ENCODE measurements around the gene GNAI1.

Gene GNAI1

GRCh38 chr7:80159802-80160201 lies 25.2 kb downstream of the GNAI1 start:
- DNase-seq (ENCODE audit: low read depth in 2 of 2), result no peak

- no peak for DNase-seq (ENCODE audit: low read depth in 2 of 2)
Observed at GRCh38 chr7:80161466-80161865, 26.8 kb downstream of the GNAI1 start.

- DNase-seq (ENCODE audit: low read depth in 2 of 2), result no peak
Observed at GRCh38 chr7:80165177-80165576, 30.5 kb downstream of the GNAI1 start.

GRCh38 chr7:80170445-80170844 lies 35.8 kb downstream of the GNAI1 start:
- no peak for DNase-seq (ENCODE audit: low read depth in 2 of 2)

- no peak for DNase-seq (ENCODE audit: low read depth in 2 of 2)
Observed at GRCh38 chr7:80172387-80172786, 37.8 kb downstream of the GNAI1 start.

DNA sequence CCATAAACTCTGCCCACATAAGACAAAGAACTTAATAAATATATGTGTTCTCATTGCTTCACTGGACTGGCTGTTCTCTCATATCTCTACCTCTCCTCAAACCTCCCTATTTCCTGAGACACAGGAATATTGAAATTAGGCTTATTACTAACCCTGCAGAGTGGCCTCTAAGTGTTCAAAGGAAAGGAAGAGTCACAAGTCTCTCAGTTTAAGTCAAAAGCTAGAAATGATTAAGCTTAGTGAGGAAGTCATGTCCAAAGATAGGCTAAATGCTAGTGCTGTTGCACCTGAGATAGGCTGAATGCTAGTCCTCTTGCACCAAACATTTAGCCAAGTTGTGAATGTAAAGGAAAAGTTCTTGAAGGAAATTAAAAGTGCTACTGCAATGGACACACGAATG lies 41.1 kb downstream of the GNAI1 start:
- no peak for DNase-seq (ENCODE audit: low read depth in 2 of 2)

DNA sequence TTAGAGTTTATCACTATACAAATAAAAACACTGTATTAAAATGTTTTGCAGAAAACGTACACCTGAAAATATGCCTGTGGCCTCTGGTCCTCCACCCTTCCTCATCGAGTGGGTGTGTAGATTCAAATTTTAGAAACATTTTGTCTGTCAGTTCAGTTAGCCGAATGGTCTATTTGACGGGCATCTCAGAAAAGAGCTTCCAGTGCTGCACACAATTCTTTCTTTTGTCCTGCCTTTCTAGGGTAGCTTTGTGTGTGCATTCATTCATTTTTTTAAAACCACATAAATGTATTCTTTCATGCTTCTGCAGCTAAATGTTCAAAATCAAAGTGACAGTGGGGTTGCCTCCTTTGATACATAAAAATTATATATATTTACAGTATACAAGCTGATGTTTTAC lies 46.8 kb downstream of the GNAI1 start:
- DNase-seq (ENCODE audit: low read depth in 2 of 2), result no peak

- no peak for DNase-seq (ENCODE audit: low read depth in 2 of 2)
Observed at GRCh38 chr7:80182630-80183276, 48.1 kb downstream of the GNAI1 start.

DNA sequence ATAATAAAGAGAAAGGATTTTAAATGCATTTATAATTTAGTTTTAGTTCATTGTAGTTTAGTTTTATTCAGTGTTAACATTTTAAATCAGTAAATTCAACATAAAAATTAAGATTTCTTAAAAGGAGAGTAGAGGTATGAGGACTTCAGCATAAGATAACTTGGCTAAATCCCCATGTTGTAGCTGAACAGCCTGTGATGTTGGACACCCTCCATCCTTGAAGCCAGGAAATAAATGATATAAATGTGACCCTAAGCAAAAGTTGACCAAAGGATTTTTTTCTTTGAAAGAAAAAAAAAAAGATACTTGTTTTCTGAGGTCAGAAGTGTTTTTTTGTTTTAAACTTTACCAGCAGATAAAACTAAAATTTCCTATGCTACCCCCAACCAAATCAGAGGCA lies 48.7 kb downstream of the GNAI1 start:
- DNase-seq (ENCODE audit: low read depth in 2 of 2), result no peak

GRCh38 chr7:80183900-80184685 lies 49.5 kb downstream of the GNAI1 start:
- DNase-seq (ENCODE audit: low read depth in 2 of 2), result no peak

GRCh38 chr7:80184693-80185092 lies 50.1 kb downstream of the GNAI1 start:
- DNase-seq (ENCODE audit: low read depth in 2 of 2), result no peak

DNA sequence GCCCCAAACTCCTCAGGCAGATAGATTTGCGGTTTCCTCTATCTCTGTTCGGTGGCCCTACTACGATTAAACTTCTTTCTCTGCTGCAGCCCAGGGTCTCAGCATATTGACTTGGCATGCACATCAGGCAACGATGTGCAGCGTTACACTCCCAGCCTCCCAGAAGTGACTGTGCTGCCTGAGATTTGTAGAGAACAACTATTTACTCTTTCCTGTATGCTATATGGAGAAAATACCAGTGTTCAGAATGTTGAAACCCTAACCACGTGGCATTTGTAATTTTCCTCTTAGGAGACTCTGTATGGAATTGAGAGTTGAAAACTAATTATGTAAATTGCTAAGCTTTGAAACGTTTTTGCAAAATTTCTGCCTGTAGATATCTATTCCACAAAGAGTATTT lies 50.9 kb downstream of the GNAI1 start:
- DNase-seq (ENCODE audit: low read depth in 2 of 2), result no peak

DNA sequence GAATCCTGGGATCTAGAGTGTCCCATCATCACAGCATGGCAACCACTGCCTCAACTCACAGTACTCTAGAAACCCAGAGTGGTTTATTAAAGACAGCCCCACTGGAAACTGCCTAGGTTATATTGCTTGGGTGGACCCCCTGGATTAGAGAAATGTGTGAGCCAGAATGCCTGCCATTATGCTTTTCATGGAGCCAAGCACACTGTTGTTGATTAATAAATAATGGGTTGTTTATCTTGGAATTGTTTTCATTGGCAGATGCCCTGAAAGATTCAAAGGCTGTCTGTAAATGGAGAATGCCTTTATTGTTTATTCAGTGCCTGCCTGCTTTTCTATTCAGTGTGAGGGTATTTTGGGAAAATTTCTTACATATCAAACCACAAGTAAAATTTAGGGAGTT lies 52.1 kb downstream of the GNAI1 start:
- no peak for DNase-seq (ENCODE audit: low read depth in 2 of 2)

- DNase-seq (ENCODE audit: low read depth in 2 of 2), result no peak
Observed at GRCh38 chr7:80187279-80187678, 52.6 kb downstream of the GNAI1 start.

DNA sequence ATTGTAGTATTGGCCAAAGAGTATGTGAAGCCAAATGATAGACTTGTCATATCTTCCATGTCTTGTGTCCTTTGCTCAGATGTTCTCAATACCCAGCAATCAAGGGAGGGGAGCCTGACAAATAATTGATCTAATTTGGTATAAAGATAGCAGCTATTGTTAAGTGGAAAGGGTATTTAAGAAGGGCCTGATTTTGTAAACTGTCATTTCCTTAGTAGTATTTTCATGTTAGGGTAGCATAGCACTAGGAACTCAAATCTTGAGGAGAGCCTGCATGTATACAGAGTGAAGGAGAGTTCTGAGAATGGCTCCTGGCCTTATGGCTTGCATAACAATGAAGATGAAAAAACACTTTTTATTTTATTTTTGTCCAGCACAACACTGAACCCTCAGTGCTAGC lies 53.1 kb downstream of the GNAI1 start:
- DNase-seq (ENCODE audit: low read depth in 2 of 2), result no peak

DNA sequence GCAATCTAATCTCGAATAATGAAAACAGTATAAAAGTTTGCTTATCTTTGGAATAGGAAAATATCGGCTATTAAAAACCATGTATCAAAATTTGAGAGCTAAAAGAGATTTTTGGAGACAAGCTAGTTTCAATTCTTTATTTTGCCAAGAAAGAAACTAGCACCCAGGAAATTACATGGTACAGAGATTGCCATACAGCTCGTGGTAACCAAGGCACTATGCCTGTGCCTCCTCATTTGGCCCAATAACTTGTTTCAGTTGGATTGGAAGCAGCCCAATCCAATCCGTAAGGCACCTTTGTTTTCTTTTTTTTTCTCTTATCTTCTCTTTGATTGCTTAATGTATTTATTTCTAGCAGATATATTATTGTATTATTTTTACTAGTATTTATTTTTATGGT lies 55.0 kb downstream of the GNAI1 start:
- no peak for DNase-seq (ENCODE audit: low read depth in 2 of 2)

GRCh38 chr7:80197627-80198026 lies 63.0 kb downstream of the GNAI1 start:
- no peak for DNase-seq (ENCODE audit: low read depth in 2 of 2)

- DNase-seq (ENCODE audit: low read depth in 2 of 2), result no peak
Observed at GRCh38 chr7:80199051-80199450, 64.4 kb downstream of the GNAI1 start.

DNA sequence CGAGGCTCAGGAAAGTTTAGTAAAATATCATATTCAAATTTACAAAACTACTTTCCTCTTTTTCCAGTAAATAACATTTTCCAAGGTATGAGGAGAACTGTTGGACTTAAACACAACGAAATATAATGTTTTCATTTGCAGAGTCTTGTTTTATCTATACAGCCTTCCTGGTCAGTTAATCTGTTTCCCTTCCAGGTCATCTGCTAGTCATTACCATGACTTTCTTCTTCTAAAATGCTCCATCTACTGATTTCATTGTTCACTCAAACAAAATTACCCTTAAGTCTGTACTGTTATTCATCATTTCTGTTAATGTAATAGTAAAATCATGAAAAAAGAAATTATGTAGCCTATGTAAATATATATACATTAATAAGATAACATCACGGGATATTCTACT lies 69.8 kb downstream of the GNAI1 start:
- DNase-seq (ENCODE audit: low read depth in 2 of 2), result no peak

DNA sequence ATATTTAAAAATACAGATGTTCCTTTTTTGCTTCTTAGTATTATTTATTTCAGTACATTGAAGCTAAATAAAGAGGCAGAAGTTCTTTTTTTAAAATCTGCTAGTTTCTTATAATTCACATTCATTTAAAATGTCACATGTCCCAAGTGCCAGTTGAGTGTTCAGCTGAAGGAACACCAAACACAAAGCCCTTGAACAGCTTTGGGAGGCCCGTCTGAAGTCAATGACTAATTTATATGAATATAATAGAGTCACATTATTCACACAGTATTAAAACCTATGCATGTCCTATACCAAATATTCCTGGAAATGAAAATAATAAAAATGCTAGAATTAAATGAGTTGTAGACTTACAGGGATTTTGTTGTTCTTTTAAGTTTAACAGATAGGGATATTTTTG lies 70.3 kb downstream of the GNAI1 start:
- DNase-seq (ENCODE audit: low read depth in 2 of 2), result no peak

- DNase-seq (ENCODE audit: low read depth in 2 of 2), result no peak
Observed at GRCh38 chr7:80206763-80207162, 72.1 kb downstream of the GNAI1 start.

DNA sequence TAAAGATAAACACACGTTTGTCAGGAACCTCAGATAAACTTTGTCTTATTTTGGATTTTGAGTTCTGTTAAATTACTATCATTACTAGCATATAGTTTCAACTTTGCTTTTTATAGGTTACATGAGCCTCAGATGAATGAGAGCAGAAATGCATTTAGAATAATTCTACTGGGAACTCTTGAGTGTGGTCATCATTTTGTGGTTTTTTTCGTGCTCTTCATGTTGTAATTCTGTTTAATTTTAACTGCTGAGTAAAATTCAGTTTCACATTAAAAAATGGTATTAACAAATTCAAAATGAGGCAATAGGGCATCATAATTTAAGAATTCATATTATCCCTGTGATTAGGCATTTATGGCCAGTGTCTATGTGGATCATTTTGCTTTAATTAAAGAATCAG lies 72.9 kb downstream of the GNAI1 start:
- DNase-seq (ENCODE audit: low read depth in 2 of 2), result no peak

DNA sequence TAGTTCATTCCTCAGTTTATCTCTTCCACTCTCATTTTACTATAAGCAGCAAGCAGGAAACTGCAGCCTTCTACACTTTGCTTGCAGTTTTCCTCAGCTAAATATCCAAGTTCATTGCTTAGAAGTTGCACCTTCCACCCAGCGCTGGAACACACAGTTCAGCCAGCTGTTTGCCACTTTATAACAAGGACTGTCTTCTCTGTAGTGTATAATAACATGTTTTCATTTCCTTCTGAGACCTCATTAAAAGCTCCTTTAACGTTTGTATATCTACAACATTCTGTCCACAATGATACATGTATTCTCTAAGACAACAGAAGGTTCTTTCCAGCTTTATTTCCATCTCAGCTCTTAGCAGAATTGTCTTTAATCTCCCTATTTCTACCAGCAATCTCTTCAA lies 74.1 kb downstream of the GNAI1 start:
- no peak for DNase-seq (ENCODE audit: low read depth in 2 of 2)

DNA sequence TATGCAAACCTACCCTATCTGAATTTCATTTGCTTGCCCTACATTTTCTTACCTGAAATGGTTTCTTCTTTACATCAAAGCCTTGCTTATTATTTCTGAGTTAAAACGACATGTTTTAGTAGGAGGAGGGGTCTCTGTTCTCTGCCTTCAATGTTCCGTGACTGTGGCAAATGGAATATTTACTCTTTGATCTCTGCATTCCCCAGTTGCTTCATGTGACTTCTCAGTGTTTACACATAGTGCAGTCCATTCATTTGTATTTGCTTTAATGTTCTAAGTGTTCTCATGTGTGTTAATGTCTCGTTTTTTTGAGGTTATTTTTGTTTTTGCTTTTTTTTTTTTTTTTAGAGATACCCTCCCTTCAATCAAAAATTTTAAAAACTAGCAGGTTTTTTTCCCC lies 75.8 kb downstream of the GNAI1 start:
- no peak for DNase-seq (ENCODE audit: low read depth in 2 of 2)
